IPS DF 4.7 (cell line): ENCODE results near the gene RAB25.

Source experiments
- DNase-seq: peaks from one replicate; pipeline ENCODE4 v3.0.0-alpha.2; 2013; ENCODE audit warnings: low spot score; ENCODE audit errors: extremely low read depth

The RAB25 gene

GRCh38 chr1:156078728-156079127, 17.8 kb downstream of the RAB25 start:
- no peak for DNase-seq

GRCh38 chr1:156079762-156080161, 18.8 kb downstream of the RAB25 start:
- DNase-seq = no peak

DNA sequence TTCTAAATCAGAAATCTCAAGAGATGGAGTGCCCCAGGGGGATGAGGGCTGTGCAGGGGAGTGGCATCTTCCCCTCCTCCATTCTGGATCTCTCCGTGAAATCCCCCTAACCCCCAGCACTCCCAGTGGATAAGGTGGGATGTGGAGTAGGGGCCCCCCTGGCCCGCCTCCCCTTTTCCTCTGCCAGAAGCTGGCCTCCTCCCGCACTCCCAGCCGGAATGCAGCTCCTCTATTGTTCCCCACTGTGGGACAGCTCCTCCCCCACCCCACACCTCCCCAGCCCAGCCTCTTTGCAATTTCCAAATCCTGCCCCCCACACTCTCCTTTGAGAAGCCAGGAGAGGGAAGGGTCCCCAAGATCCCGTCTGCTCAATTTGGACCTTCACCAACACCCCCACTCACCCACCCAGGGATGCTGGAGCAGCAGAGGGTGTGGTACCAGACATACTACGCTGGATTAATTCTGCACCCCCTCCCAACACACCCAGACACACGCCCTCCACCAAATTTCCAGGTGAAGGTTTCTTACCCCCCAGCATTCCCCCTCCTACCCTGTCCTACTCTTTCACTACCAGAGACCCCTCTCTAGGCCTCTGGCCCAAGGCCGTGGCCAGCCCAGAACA, 19.4 kb downstream of the RAB25 start:
- DNase-seq = no peak

GRCh38 chr1:156080863-156081179, 19.9 kb downstream of the RAB25 start:
- DNase-seq = no peak

- no peak for DNase-seq
Observed at GRCh38 chr1:156081180-156081916, 20.4 kb downstream of the RAB25 start.

DNA sequence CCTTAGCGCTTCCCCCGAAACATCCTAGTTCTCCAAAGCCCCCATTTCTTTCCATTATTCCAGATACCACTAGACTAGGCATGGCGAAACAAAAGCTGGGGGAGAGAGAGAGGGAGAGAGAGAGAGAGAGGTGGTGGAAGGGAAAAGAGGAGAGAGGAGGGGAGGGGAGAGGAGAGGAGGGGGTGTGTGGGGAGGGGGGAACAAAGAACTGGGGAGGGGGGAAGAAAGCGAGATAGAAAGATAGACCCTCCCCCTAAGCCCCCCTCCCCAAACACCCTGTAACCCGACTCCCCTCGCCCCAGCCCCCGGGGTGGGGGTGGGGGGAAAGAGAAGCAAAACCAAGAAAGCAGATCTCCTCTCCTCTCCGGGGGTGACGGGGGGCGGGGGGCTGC, 21.0 kb downstream of the RAB25 start:
- DNase-seq = no peak

- peak; percentile 88 for DNase-seq
Observed at GRCh38 chr1:156082309-156083091, 21.5 kb downstream of the RAB25 start, which contains the start of gene MEX3A. Gene MEX3A (minus strand): TSS chr1:156082465. CDS start chr1:156081998, 467 bp downstream.

GRCh38 chr1:156083800-156084790, 23.1 kb downstream of the RAB25 start:
- DNase-seq = no peak

GRCh38 chr1:156086256-156086662, 25.3 kb downstream of the RAB25 start:
- no peak for DNase-seq

DNA sequence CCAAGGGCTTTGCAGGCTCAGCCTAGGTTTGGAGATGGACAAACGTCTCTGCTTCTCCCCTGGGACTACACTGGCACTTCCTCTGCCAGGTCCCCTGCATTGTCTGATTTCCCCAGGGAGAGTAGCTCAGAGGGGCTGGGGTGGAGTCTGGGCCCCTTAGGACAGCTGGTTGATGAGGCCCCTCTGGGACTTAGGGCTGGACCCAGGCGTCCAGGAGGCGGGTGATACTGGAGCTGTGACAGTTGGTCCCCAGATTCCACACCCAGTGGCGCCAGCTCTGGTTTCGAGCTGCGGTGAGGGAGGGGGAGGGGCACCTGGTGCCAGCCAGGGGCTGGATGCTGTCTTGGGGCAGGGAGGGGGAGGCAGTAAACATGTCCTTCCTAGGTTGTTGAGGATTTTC, 28.7 kb downstream of the RAB25 start:
- no peak for DNase-seq

- DNase-seq = no peak
Observed at GRCh38 chr1:156090138-156090839, 29.3 kb downstream of the RAB25 start.

GRCh38 chr1:156090840-156091188, 29.9 kb downstream of the RAB25 start:
- no peak for DNase-seq

GRCh38 chr1:156091610-156092009, 30.6 kb downstream of the RAB25 start:
- no peak for DNase-seq

DNA sequence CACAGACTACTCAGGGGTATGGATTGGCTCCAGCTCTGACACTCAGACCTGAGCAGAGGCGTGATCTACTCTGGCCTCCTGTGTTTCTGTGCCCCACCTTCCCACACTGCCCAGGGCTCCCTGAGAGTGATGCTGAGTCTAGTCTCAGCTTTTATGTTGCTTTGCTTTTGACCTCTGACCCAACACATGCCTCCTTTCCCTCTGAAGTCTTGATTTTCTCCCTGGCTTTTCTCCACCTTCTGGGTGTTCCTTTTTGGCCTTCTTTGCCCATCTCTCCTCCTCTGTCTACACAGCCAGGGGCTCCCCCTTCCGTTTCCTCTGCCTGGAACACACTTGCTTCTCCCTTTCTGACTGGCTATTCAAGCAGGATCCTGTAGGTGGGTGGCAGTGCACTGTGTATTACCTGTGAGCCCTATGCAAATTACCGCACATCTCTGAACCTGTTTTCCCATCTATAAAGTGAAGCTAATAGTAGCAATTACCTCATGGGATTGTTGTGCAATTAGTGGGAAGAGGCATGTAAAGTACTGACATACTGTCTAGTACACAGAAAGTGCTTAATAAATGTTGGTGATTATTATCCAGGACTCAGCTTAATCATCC, 35.0 kb downstream of the RAB25 start:
- DNase-seq = no peak

GRCh38 chr1:156096640-156097391, 35.9 kb downstream of the RAB25 start:
- DNase-seq = no peak

DNA sequence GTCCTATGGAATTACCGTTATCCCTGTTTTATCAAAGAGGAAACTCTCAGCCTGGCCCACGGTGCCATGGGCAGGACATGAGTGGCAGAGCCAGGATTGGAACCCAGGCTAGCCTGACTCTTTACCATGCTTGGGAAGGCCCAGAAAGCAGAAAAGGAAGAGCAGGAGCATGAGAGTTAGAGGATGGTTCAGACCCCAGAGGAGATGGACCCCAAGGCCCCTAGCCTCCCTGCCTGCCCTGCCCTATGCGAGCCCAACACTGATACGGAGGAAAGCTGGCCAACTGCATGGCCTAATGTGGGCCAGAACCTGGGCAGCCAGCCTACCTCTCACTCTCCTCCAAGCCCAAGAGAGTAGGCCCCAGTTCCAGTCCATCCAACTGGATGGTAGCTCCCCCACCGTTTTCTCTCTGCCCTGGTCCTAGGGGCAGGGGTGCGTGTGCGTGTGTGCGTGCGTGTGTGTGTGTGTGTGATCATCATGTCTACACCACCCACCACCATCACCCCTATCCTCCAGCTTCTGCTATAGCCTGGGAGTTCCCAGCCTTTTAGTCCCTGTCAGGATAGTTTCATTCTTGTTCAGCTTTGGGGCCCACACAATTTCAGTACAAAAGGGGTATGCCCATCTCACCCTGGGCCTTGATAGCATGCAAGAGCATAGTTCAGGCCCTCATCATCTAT, 36.7 kb downstream of the RAB25 start:
- no peak for DNase-seq

DNA sequence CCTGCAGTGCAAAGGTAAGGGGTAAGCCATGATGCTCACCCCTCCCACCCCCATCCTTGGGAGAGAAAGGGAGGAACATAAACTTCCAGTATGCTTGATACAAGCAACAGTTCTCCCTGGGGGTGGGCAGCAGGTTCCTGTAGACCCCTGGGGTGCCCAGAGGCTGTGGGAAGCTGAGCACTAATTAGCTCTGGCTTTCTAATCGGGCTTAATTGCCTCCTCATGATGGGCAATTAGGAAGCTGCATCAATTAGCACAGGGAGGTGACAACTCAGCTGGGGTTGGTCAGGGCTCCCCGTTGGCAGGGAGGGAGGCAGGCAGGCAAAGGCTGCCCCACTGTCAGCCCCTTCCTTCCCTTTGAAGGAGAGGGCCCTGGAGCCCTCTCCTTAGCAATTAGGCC, 37.8 kb downstream of the RAB25 start:
- DNase-seq = no peak

GRCh38 chr1:156099282-156099681, 38.3 kb downstream of the RAB25 start:
- DNase-seq = no peak
